ENCODE results near the gene MPZL2. TPM values are rescaled to one million over a fixed set of nuclear protein-coding genes. Genes with fewer than 3 reads are reported as not detected.
A peak's percentile ranks its signal among the peaks of the same experiment; 100 is the strongest.

MPZL2 gene
- total and polyA plus RNA-seq, 10 of the 15 experiments (the other 5 are each of a cell fraction or from before 2014, with no cell fraction given) = 0.81 to 4.8 (median 3.1) TPM

DNA sequence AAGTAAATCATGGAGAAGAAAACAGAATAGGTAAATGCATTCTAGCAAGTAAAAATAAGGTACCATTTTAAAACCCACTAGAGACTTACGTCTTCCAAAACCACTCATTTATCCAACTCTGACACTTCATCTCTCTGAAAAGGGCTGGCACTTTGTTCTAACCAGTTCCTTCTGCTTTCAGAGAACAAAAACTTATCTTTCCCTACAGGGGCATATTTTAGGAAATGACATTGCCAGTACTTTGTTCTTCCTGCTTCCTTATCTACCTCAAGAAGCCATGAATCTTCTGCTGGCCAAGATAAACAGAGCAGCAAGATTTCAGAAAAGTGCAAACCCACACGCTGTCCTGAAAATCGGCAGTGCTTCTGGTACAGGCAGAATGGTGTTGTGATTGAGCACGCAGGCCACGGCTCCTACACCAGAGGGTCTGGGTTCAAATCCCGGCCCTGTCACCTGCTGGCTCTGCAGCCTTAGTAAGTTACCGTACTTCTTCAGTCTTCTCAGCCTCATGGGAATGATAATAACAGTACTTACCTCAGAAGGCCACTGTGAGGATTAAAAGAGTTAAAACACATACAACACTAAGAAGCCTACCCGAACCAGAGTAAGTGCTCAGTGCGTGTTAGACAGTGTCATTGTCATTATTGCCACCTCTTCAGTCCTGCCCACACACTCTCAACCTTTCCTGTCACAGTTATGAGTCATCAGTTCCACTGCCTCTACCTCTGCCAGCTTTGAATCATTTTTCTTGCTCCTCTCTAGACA is 22.9 kb downstream of the MPZL2 start (continued):
- TF ChIP-seq, protein P1, sequence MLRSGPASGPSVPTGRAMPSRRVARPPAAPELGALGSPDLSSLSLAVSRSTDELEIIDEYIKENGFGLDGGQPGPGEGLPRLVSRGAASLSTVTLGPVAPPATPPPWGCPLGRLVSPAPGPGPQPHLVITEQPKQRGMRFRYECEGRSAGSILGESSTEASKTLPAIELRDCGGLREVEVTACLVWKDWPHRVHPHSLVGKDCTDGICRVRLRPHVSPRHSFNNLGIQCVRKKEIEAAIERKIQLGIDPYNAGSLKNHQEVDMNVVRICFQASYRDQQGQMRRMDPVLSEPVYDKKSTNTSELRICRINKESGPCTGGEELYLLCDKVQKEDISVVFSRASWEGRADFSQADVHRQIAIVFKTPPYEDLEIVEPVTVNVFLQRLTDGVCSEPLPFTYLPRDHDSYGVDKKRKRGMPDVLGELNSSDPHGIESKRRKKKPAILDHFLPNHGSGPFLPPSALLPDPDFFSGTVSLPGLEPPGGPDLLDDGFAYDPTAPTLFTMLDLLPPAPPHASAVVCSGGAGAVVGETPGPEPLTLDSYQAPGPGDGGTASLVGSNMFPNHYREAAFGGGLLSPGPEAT (IDR thresholded peaks at IDR 0.05; ENCODE audit: low read depth) = peak; percentile 54; the same call in 1 of the 2 replicates
- TF ChIP-seq, protein P2, sequence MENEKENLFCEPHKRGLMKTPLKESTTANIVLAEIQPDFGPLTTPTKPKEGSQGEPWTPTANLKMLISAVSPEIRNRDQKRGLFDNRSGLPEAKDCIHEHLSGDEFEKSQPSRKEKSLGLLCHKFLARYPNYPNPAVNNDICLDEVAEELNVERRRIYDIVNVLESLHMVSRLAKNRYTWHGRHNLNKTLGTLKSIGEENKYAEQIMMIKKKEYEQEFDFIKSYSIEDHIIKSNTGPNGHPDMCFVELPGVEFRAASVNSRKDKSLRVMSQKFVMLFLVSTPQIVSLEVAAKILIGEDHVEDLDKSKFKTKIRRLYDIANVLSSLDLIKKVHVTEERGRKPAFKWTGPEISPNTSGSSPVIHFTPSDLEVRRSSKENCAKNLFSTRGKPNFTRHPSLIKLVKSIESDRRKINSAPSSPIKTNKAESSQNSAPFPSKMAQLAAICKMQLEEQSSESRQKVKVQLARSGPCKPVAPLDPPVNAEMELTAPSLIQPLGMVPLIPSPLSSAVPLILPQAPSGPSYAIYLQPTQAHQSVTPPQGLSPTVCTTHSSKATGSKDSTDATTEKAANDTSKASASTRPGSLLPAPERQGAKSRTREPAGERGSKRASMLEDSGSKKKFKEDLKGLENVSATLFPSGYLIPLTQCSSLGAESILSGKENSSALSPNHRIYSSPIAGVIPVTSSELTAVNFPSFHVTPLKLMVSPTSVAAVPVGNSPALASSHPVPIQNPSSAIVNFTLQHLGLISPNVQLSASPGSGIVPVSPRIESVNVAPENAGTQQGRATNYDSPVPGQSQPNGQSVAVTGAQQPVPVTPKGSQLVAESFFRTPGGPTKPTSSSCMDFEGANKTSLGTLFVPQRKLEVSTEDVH (IDR thresholded peaks at IDR 0.05; ENCODE audit: low read depth, partially characterized antibody) = no peak
- TF ChIP-seq, protein P3, sequence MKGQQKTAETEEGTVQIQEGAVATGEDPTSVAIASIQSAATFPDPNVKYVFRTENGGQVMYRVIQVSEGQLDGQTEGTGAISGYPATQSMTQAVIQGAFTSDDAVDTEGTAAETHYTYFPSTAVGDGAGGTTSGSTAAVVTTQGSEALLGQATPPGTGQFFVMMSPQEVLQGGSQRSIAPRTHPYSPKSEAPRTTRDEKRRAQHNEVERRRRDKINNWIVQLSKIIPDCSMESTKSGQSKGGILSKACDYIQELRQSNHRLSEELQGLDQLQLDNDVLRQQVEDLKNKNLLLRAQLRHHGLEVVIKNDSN (IDR thresholded peaks at IDR 0.05; ENCODE audit: borderline replicate concordance, extremely low read length, insufficient read depth, low read depth, low read length) = no peak
- TF ChIP-seq, protein P4, sequence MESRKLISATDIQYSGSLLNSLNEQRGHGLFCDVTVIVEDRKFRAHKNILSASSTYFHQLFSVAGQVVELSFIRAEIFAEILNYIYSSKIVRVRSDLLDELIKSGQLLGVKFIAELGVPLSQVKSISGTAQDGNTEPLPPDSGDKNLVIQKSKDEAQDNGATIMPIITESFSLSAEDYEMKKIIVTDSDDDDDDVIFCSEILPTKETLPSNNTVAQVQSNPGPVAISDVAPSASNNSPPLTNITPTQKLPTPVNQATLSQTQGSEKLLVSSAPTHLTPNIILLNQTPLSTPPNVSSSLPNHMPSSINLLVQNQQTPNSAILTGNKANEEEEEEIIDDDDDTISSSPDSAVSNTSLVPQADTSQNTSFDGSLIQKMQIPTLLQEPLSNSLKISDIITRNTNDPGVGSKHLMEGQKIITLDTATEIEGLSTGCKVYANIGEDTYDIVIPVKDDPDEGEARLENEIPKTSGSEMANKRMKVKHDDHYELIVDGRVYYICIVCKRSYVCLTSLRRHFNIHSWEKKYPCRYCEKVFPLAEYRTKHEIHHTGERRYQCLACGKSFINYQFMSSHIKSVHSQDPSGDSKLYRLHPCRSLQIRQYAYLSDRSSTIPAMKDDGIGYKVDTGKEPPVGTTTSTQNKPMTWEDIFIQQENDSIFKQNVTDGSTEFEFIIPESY (IDR thresholded peaks at IDR 0.05) = no peak
- TF ChIP-seq, protein P5, sequence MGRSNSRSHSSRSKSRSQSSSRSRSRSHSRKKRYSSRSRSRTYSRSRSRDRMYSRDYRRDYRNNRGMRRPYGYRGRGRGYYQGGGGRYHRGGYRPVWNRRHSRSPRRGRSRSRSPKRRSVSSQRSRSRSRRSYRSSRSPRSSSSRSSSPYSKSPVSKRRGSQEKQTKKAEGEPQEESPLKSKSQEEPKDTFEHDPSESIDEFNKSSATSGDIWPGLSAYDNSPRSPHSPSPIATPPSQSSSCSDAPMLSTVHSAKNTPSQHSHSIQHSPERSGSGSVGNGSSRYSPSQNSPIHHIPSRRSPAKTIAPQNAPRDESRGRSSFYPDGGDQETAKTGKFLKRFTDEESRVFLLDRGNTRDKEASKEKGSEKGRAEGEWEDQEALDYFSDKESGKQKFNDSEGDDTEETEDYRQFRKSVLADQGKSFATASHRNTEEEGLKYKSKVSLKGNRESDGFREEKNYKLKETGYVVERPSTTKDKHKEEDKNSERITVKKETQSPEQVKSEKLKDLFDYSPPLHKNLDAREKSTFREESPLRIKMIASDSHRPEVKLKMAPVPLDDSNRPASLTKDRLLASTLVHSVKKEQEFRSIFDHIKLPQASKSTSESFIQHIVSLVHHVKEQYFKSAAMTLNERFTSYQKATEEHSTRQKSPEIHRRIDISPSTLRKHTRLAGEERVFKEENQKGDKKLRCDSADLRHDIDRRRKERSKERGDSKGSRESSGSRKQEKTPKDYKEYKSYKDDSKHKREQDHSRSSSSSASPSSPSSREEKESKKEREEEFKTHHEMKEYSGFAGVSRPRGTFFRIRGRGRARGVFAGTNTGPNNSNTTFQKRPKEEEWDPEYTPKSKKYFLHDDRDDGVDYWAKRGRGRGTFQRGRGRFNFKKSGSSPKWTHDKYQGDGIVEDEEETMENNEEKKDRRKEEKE (IDR thresholded peaks at IDR 0.05) = no peak
- TF ChIP-seq CBFB (IDR thresholded peaks at IDR 0.05; ENCODE audit: low read depth) (no peak), POU2F2 (IDR thresholded peaks at IDR 0.05; ENCODE audit: borderline replicate concordance, low read depth, low read length) (no peak), RELA (IDR thresholded peaks at IDR 0.05; ENCODE audit: borderline replicate concordance, partially characterized antibody) (no peak), LARP7 (IDR thresholded peaks at IDR 0.05) (0 out of 2 replicates have a peak, but pooled peaks have one; percentile 45), RFX5 (IDR thresholded peaks at IDR 0.05; ENCODE audit: low read depth, low read length) (no peak), SMC3 (IDR thresholded peaks at IDR 0.05; ENCODE audit: borderline replicate concordance, low read length) (no peak), RAD51 (IDR thresholded peaks at IDR 0.05) (no peak), CBX3 (IDR thresholded peaks at IDR 0.05; ENCODE audit: borderline replicate concordance, low read depth) (no peak)
- TF ChIP-seq, protein P6, sequence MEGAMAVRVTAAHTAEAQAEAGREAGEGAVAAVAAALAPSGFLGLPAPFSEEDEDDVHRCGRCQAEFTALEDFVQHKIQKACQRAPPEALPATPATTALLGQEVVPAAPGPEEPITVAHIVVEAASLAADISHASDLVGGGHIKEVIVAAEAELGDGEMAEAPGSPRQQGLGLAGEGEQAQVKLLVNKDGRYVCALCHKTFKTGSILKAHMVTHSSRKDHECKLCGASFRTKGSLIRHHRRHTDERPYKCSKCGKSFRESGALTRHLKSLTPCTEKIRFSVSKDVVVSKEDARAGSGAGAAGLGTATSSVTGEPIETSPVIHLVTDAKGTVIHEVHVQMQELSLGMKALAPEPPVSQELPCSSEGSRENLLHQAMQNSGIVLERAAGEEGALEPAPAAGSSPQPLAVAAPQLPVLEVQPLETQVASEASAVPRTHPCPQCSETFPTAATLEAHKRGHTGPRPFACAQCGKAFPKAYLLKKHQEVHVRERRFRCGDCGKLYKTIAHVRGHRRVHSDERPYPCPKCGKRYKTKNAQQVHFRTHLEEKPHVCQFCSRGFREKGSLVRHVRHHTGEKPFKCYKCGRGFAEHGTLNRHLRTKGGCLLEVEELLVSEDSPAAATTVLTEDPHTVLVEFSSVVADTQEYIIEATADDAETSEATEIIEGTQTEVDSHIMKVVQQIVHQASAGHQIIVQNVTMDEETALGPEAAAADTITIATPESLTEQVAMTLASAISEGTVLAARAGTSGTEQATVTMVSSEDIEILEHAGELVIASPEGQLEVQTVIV (IDR thresholded peaks at IDR 0.05; ENCODE audit: borderline replicate concordance, partially characterized antibody) = no peak

Data from GM12878 (cell line).